Measurements from ENCODE around the gene EPB41L4B. TPM values are rescaled to one million over a fixed set of nuclear protein-coding genes. Genes with fewer than 3 reads are reported as not detected.

The EPB41L4B gene
- total RNA-seq, 4 donors from 2014 or later: under 0.01 to 3.9 (median 1.5) TPM

GRCh38 chr9:109269081-109269480, 51.8 kb downstream of the EPB41L4B start:
- H3K27ac ChIP-seq: no peak overlapping the region

GRCh38 chr9:109267555-109267954, 53.3 kb downstream of the EPB41L4B start:
- Histone ChIP-seq H3K4me3 (no peak overlapping the region), H3K36me3 (no peaks in the 10 kb centered on the region), H3K27ac (no peak overlapping the region), H3K27me3 (no peaks in the 10 kb centered on the region), H3K9me3 (no peaks in the 10 kb centered on the region), H3K4me1 (no peaks in the 10 kb centered on the region)
- DNase-seq: no peak
- intact Hi-C loops (cut with DNase I; ENCODE audit: low total_unique reads): no loop called here
- TF ChIP-seq CTCF (IDR thresholded peaks at IDR 0.05): no peak
- no peak for TF ChIP-seq POLR2A (IDR thresholded peaks at IDR 0.05)

More at GRCh38 chr9:109269081-109269480, 51.8 kb downstream of the EPB41L4B start:
- Histone ChIP-seq H3K9me3 (no peaks in the 10 kb centered on the region), H3K36me3 (no peaks in the 10 kb centered on the region), H3K4me3 (no peak overlapping the region), H3K4me1 (no peaks in the 10 kb centered on the region), H3K27me3 (no peaks in the 10 kb centered on the region)
- no peak for DNase-seq
- intact Hi-C loops (cut with DNase I; ENCODE audit: low total_unique reads): no loop called here
- TF ChIP-seq CTCF (IDR thresholded peaks at IDR 0.05) (no peak), POLR2A (IDR thresholded peaks at IDR 0.05) (no peak)

GRCh38 chr9:109264877-109265587, 55.8 kb downstream of the EPB41L4B start:
- H3K4me3 ChIP-seq: no peak overlapping the region
- H3K27ac ChIP-seq: no peak overlapping the region
- intact Hi-C loops (cut with DNase I; ENCODE audit: low total_unique reads): no loop called here
- H3K36me3 ChIP-seq: no peaks in the 10 kb centered on the region
- TF ChIP-seq POLR2A (IDR thresholded peaks at IDR 0.05): no peak
- no peaks in the 10 kb centered on the region for H3K9me3 ChIP-seq
- no peaks in the 10 kb centered on the region for H3K27me3 ChIP-seq
- no peak for DNase-seq
- H3K4me1 ChIP-seq: no peaks in the 10 kb centered on the region

GRCh38 chr9:109263358-109263757, 57.5 kb downstream of the EPB41L4B start:
- Histone ChIP-seq H3K4me1 (no peaks in the 10 kb centered on the region), H3K9me3 (no peaks in the 10 kb centered on the region), H3K36me3 (no peaks in the 10 kb centered on the region), H3K27ac (no peak overlapping the region), H3K27me3 (no peaks in the 10 kb centered on the region), H3K4me3 (no peak overlapping the region)
- intact Hi-C loops (cut with DNase I; ENCODE audit: low total_unique reads): no loop called here
- no peak for TF ChIP-seq POLR2A (IDR thresholded peaks at IDR 0.05)
- TF ChIP-seq CTCF (IDR thresholded peaks at IDR 0.05): no peak
- DNase-seq: no peak

- TF ChIP-seq POLR2A (IDR thresholded peaks at IDR 0.05) (no peak), CTCF (IDR thresholded peaks at IDR 0.05) (no peak)
- DNase-seq: no peak
- no peaks in the 10 kb centered on the region for H3K9me3 ChIP-seq
- H3K36me3 ChIP-seq: no peaks in the 10 kb centered on the region
- no peaks in the 10 kb centered on the region for H3K4me1 ChIP-seq
- intact Hi-C loops (cut with DNase I; ENCODE audit: low total_unique reads): no loop called here
- H3K27ac ChIP-seq: no peak overlapping the region
- no peak overlapping the region for H3K4me3 ChIP-seq
- no peaks in the 10 kb centered on the region for H3K27me3 ChIP-seq
Observed at GRCh38 chr9:109258481-109259302, 62.2 kb downstream of the EPB41L4B start.
